ENCODE data around the gene TNPO3.

DNA sequence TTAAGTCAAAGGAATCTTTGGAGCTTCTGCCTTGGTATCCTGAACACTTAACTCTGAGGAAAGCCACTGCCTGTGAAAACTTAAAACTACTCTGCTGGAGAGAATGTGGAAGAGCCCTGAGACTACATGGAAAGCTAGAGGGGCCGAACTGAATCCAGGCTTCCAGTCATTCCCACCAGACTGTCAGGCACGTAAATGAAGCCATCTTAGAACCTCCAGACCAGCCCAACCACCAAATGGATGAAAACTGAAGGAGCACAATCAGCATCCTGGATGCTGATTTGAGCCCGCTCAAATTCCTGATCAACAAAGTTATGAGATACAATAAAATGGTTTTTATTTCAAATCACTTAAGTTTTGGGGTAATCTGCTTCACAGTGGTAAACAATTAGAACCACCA lies 30.8 kb downstream of the TNPO3 start:
- TF ChIP-seq, protein P1, sequence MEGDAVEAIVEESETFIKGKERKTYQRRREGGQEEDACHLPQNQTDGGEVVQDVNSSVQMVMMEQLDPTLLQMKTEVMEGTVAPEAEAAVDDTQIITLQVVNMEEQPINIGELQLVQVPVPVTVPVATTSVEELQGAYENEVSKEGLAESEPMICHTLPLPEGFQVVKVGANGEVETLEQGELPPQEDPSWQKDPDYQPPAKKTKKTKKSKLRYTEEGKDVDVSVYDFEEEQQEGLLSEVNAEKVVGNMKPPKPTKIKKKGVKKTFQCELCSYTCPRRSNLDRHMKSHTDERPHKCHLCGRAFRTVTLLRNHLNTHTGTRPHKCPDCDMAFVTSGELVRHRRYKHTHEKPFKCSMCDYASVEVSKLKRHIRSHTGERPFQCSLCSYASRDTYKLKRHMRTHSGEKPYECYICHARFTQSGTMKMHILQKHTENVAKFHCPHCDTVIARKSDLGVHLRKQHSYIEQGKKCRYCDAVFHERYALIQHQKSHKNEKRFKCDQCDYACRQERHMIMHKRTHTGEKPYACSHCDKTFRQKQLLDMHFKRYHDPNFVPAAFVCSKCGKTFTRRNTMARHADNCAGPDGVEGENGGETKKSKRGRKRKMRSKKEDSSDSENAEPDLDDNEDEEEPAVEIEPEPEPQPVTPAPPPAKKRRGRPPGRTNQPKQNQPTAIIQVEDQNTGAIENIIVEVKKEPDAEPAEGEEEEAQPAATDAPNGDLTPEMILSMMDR (IDR thresholded peaks at IDR 0.05): no peak
- TF ChIP-seq POLR2A (IDR thresholded peaks at IDR 0.05) (no peak), POLR2AphosphoS5 (IDR thresholded peaks at IDR 0.05) (no peak), EP300 (IDR thresholded peaks at IDR 0.05) (no peak)

Data from gastroesophageal sphincter (tissue), 3 donors.